Rectal smooth muscle tissue (tissue), 1 donor: Measurements from ENCODE around the gene PAPPA.

Experiments
- H3K27ac ChIP-seq: one replicate; pipeline ENCODE4 v1.7.0; 2013; ENCODE audit warnings: low read depth, low read length, inconsistent platforms
- H3K27me3 ChIP-seq: one replicate; pipeline ENCODE4 v1.7.0; 2013; ENCODE audit warnings: low read length; ENCODE audit not compliant: control insufficient read depth, insufficient read depth
- H3K36me3 ChIP-seq: one replicate; pipeline ENCODE4 v1.7.0; 2013; ENCODE audit warnings: low read length; ENCODE audit not compliant: control insufficient read depth, insufficient read depth
- H3K4me1 ChIP-seq: one replicate; pipeline ENCODE4 v1.7.0; 2013; ENCODE audit warnings: low read length; ENCODE audit not compliant: control insufficient read depth, insufficient read depth
- H3K4me3 ChIP-seq: one replicate; pipeline ENCODE4 v1.7.0; 2013; ENCODE audit warnings: low read length
- H3K9ac ChIP-seq: one replicate; pipeline ENCODE4 v1.7.0; 2013; ENCODE audit warnings: low read length

Gene PAPPA

DNA sequence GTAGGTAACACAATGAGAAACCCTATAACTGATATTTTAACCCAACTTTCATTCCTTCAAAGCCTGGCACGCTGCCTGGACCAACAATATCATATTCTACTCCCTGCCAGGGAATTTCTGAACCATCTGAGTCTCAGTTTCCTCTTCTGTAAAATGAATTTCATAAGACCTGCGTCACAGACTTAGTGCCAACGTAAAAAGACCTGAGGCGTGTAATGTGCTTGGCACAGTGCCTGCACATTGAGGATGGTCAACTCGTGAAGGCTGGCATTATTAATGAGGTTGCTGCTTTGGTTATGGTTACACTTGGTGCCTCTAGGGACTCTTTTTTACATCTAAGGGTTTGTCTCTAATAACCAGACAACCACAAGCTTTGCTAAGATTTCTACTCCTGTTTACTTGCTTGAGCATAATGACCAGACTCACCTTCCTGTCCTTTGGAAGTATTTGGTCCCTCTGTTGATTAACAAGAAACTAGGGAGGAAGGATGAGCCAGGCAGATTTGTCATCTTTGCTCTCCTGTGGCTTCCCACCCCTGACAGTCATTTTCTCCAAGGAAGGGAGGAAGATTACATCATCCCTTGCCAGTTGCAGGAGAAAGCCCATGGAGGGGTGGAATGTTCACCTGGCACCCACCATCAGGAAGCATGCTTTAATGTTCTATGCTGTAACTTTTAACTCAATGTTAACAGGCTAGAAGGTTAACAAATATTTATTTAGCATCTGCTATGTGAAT lies 79.0 kb downstream of the PAPPA start:
- no peak overlapping the region for H3K9ac ChIP-seq
- H3K36me3 ChIP-seq, result no peaks in the 10 kb centered on the region
- no peaks in the 10 kb centered on the region for H3K4me1 ChIP-seq
- H3K27me3 ChIP-seq, result no peaks in the 10 kb centered on the region
- no peak overlapping the region for H3K27ac ChIP-seq
- no peak overlapping the region for H3K4me3 ChIP-seq

DNA sequence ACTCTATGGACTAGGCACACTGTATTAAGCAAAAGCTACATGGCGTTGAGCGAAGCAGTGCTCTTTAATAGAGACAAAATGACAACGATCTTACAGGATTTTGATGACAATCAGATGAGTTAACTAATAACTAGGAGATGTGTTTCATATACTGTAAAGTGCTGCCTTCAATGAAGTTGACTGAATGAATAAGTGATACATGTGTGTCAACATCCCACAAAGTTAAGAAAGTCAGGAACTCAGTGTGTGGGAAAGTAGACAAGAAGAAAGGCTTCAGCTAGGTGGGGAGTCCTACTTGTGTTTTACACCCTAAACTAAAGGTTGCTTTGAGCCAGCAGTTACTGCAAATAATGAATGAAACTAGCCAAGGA lies 79.6 kb downstream of the PAPPA start:
- H3K9ac ChIP-seq, result no peak overlapping the region

DNA sequence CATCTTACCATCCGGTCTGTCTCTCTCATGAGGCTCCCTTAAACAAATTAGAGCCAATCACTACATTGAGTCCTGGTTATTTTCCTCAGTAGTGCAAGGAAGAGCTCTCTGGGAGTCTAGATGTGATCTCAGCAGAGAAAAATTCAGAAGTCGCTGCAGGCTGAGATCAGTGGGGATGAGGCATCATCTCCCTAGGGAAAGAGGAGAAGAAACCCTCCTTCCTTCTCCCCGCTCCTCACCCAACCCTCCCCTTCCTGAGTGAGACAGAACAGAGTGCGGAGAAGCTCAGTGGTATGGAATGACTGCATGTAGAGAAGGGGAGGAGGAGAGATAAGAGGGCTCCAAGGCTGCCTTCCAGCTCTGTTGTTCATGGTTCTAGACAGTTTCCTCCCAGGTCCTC lies 80.5 kb downstream of the PAPPA start:
- no peaks in the 10 kb centered on the region for H3K4me1 ChIP-seq
- H3K27me3 ChIP-seq, result no peaks in the 10 kb centered on the region
- no peak overlapping the region for H3K4me3 ChIP-seq
- H3K27ac ChIP-seq, result no peak overlapping the region
- no peak overlapping the region for H3K9ac ChIP-seq
- no peaks in the 10 kb centered on the region for H3K36me3 ChIP-seq

More for the DNA sequence above, 79.6 kb downstream of the PAPPA start:
- no peaks in the 10 kb centered on the region for H3K27me3 ChIP-seq
- H3K4me1 ChIP-seq, result no peaks in the 10 kb centered on the region
- no peaks in the 10 kb centered on the region for H3K36me3 ChIP-seq
- H3K27ac ChIP-seq, result no peak overlapping the region
- H3K4me3 ChIP-seq, result no peak overlapping the region

DNA sequence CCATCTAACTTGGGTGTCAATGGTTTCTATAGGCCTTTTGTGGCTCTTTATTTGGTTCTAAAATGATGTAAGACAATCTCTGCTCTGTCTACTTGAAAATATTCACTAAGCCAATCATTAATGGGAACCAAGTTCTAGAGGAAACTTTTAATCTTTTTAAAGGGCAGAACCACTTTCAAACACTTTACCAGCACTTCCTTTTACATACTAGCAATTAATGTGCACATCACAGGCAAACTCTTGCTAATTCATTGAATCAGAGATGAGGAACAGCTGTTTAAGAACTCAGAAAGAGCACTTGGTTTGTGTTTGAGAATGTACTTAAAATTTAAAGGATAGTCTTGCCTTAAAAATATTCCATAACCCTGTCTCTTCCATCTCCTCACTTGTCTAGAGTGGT lies 83.4 kb downstream of the PAPPA start:
- Histone ChIP-seq H3K4me1 (no peaks in the 10 kb centered on the region), H3K4me3 (no peak overlapping the region), H3K27ac (no peak overlapping the region), H3K9ac (no peak overlapping the region), H3K27me3 (no peaks in the 10 kb centered on the region), H3K36me3 (no peaks in the 10 kb centered on the region)

DNA sequence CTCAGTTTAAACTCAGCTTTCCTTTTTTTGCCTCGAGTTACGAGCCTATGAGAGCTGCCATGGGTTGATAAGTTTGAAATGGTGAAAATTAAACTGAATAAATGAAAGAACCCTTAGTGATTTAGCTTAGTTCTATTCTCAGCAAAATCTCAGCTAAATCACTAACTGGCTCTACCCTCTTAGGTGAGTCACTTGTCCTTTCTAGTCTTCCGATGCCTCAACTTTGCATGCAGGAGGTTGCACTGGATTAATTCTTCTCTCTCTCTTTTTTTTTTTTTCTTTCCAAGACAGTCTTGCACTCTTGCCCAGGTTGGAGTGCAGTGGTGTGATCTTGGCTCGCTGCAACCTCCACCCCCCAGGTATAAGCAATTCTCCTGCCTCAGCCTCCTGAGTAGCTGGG lies 83.9 kb downstream of the PAPPA start:
- H3K27me3 ChIP-seq, result no peaks in the 10 kb centered on the region
- H3K4me1 ChIP-seq, result no peaks in the 10 kb centered on the region
- no peak overlapping the region for H3K27ac ChIP-seq

DNA sequence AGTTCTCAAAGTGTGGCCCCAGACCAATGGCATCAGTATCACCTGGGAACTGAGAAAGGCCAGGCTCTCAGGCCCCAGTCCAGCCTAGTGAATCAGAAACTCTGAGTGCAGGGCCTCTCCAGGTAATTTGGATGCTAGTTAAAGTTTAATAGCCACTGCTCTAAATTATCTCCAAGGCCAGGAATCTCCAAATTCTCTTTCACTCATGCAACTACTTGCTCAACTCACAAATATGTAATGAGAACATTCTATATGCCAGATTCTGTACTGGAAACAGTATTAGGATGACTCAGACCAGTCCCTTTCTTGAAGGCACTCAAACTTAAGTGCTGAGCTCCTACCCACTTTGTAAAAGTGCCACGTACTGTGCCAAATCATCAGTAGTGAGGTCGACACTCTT lies 84.6 kb downstream of the PAPPA start:
- H3K27ac ChIP-seq, result no peak overlapping the region
- no peaks in the 10 kb centered on the region for H3K36me3 ChIP-seq
- H3K27me3 ChIP-seq, result no peaks in the 10 kb centered on the region
- no peak overlapping the region for H3K9ac ChIP-seq
- no peaks in the 10 kb centered on the region for H3K4me1 ChIP-seq
- no peak overlapping the region for H3K4me3 ChIP-seq

More for the DNA sequence above, 83.9 kb downstream of the PAPPA start:
- H3K9ac ChIP-seq, result no peak overlapping the region
- no peak overlapping the region for H3K4me3 ChIP-seq
- no peaks in the 10 kb centered on the region for H3K36me3 ChIP-seq

DNA sequence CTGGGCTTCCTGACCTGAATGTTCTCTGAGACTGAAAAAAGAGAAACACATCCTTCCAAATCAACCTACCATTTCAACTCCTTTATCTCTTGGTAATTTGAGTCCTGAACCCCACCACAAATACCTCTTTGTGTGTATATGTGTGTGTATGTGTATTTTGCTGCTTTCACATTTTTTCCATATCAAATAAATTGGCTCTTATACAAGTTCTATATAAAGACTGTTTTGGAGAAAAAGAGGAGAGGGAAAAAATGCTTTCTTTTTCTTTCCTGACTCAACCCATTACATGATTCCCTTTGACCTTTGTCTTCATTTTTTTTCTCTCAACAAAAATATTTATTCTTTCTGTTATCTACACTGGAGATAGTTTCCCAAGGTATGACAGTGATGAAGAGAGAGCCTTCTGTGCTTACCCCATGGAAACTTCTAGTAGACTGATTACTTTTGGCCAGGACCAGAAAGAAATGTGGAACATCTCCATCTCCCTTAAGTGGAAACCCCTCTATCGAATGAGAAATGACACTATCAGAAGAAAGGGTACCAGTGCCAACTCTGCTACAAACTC lies 85.3 kb downstream of the PAPPA start:
- no peak overlapping the region for H3K27ac ChIP-seq
- no peaks in the 10 kb centered on the region for H3K27me3 ChIP-seq
- no peaks in the 10 kb centered on the region for H3K4me1 ChIP-seq
- no peaks in the 10 kb centered on the region for H3K36me3 ChIP-seq
- no peak overlapping the region for H3K4me3 ChIP-seq
- H3K9ac ChIP-seq, result no peak overlapping the region

DNA sequence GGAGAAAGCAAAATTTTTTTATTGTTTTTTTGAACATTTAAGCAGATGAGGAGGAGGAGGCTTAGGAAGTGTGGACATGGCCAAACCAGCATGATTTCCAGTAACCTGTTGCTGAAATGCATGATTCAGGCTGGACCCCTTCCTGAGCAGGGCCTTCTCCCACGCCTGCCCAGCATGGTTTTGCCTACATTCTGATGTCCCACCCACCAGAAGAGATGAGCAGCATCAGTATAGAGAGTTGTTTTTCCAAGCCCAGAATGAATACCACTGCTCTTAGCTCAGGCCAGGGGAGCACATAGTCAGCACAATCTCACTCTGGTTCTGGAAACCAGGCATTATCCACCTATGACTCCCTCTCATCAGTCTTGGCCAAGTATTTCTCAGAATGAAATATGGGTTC lies 90.1 kb downstream of the PAPPA start:
- H3K4me1 ChIP-seq, result no peaks in the 10 kb centered on the region
- no peak overlapping the region for H3K4me3 ChIP-seq
- H3K27me3 ChIP-seq, result no peaks in the 10 kb centered on the region
- H3K27ac ChIP-seq, result no peak overlapping the region
- no peak overlapping the region for H3K9ac ChIP-seq
- H3K36me3 ChIP-seq, result no peaks in the 10 kb centered on the region

DNA sequence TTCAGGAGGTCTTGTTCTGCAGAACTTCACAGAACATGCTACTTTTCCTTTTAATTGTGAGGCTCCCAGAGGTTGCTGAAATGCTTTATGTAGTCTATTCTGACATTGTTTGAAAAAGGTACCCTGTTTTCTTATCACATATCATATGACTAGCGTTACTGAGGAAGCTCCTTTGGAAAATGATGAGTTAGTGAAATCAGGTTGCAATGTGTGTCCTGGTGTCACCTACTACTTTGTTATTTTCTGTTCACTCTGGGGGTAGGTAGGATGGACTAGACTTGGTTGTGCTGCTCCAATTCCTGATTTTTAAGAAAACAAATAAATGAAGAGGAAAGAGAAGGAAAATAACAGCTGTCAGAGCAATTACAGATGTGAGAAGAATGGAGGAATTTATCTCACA lies 93.7 kb downstream of the PAPPA start:
- H3K4me3 ChIP-seq, result no peak overlapping the region
- H3K9ac ChIP-seq, result no peak overlapping the region
- H3K27ac ChIP-seq, result no peak overlapping the region
- H3K36me3 ChIP-seq, result no peaks in the 10 kb centered on the region
- no peaks in the 10 kb centered on the region for H3K27me3 ChIP-seq
- H3K4me1 ChIP-seq, result no peaks in the 10 kb centered on the region

DNA sequence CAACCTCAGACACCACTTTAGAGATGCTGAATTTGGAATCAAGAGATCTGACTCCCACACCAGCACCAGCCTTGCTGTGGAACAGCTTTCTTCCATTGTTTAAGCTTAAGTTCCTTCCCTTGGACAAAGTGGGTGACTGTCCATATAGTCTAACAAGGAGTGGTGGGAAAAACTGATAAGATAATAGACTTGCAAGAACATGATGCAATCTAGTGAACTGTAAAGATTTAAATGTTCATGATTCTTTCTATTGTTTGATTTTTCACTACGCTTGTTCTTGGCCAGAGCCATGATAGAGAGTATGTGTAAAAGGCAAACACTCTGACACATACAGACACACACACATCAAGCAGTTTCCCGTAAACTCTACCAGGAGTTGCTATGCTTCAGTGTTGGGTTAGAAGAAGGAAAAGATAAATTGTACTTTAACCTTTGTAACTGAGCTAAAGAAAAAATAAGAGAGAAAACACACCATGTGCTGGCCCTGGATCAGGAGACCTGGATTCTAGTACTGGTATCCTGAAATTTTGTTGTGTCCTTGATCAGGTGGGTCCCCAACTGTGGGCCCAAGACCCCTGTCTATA lies 94.3 kb downstream of the PAPPA start:
- Histone ChIP-seq H3K27ac (no peak overlapping the region), H3K36me3 (no peaks in the 10 kb centered on the region), H3K4me1 (no peaks in the 10 kb centered on the region), H3K4me3 (no peak overlapping the region), H3K9ac (no peak overlapping the region), H3K27me3 (no peaks in the 10 kb centered on the region)

DNA sequence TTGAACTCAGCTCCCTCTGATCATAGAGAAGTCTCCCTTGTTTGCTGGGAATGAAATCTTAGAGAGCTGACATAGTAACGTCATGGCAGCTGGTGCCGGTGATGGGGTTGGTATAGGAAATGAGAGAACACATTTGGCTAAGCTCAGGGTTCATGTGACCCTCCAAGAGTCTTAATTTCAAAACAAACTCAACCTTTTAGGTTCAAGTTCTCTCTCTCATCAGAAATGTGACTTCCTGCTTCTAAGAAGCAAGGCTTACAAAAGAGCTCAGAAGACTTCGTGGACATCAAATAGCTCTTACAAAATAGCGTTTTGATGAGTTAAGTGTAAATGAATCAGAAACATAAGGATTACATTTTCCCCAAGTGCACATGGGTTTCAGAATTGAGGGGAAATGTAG lies 97.3 kb downstream of the PAPPA start:
- Histone ChIP-seq H3K36me3 (no peaks in the 10 kb centered on the region), H3K9ac (no peak overlapping the region), H3K27me3 (no peaks in the 10 kb centered on the region), H3K4me3 (no peak overlapping the region), H3K4me1 (no peaks in the 10 kb centered on the region), H3K27ac (no peak overlapping the region)

DNA sequence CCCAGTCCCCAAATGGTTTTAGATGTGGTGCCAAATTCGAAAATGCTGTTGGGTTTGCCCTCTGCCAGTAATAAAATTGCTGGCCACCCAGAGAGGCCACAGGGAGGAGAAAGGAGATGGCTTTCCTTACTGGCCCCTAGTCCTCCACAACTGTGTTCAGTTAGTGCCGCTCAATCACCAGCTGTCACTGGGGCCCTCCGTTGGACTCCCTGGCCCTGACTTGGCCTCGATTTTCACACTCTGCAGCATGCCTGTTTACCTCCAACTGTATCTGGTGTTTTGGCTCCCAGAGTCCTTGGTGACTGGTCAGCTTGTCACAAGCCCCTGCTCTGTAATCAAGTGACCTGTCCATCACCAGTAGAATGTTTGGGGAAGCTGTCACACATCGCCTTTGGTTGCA lies 97.8 kb downstream of the PAPPA start:
- no peak overlapping the region for H3K4me3 ChIP-seq
- no peaks in the 10 kb centered on the region for H3K4me1 ChIP-seq
- H3K36me3 ChIP-seq, result no peaks in the 10 kb centered on the region

DNA sequence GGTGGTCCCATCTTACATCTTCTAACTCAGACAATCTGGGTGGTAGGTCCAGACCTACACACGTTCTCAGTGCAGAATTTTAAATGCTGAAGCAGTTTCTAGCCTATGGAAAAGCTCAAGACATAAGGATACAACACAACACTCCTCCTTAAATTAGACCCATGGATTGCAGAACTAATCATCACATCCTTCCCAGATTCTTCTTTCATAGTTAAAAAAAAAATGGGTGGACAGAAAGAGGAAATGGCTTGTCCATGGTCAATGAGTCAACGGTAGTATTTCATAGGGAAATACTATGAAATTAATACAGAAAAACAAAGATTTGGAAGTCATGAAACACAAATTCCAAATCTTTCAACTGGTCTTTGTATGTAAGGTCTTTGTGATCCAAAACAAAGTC lies 106.9 kb downstream of the PAPPA start:
- Histone ChIP-seq H3K9ac (no peak overlapping the region), H3K36me3 (no peaks in the 10 kb centered on the region), H3K4me1 (no peaks in the 10 kb centered on the region), H3K27me3 (no peaks in the 10 kb centered on the region), H3K4me3 (no peak overlapping the region), H3K27ac (no peak overlapping the region)

More for the DNA sequence above, 97.8 kb downstream of the PAPPA start:
- Histone ChIP-seq H3K9ac (no peak overlapping the region), H3K27ac (no peak overlapping the region), H3K27me3 (no peaks in the 10 kb centered on the region)
